Glutamatergic neuron (in vitro differentiated cells): ENCODE results near the gene ROR1. TPM values are rescaled to one million over a fixed set of nuclear protein-coding genes. Genes with fewer than 3 reads are reported as not detected.

Source experiments
- DNase-seq: peaks from one replicate; pipeline ENCODE4 v3.0.0; 2022
- H3K27ac Mint-ChIP-seq: one replicate; pipeline ENCODE4 v1.8.0; 2020; ENCODE audit warnings: mild to moderate bottlenecking, mixed read lengths, inconsistent platforms; ENCODE audit not compliant: unreplicated experiment
- H3K27me3 Mint-ChIP-seq: one replicate; pipeline ENCODE4 v1.8.0; 2020; ENCODE audit warnings: mild to moderate bottlenecking, moderate library complexity, mixed read lengths, inconsistent platforms; ENCODE audit not compliant: unreplicated experiment
- H3K36me3 Mint-ChIP-seq: one replicate; pipeline ENCODE4 v1.8.0; 2020; ENCODE audit warnings: mild to moderate bottlenecking, mixed read lengths, inconsistent platforms; ENCODE audit not compliant: unreplicated experiment
- H3K4me1 Mint-ChIP-seq: one replicate; pipeline ENCODE4 v1.8.0; 2020; ENCODE audit warnings: mild to moderate bottlenecking, low read depth, mixed read lengths, inconsistent platforms; ENCODE audit not compliant: unreplicated experiment
- H3K4me3 Mint-ChIP-seq: one replicate; pipeline ENCODE4 v1.8.0; 2020; ENCODE audit warnings: mild to moderate bottlenecking, mixed read lengths, inconsistent platforms; ENCODE audit not compliant: unreplicated experiment
- H3K9me3 Mint-ChIP-seq: one replicate; pipeline ENCODE4 v1.8.0; 2020; ENCODE audit warnings: mild to moderate bottlenecking, moderate library complexity, mixed read lengths, inconsistent platforms; ENCODE audit not compliant: unreplicated experiment
- CTCF ChIP-seq: fragments of 200-600 bp; sonication (generic); IDR thresholded peaks from one replicate; pipeline ENCODE4 v1.5.0; 2021; ENCODE audit not compliant: partially characterized antibody, unreplicated experiment
- total RNA-seq: library from RNA; stranded (reverse); fragmentation: NEBNext Ultra II Directional; extraction: Animal tissue kit (Norgen Biotek cat#: 25700); gene quantifications from one replicate; pipeline ENCODE4 v1.2.1, GENCODE V29; 2021; ENCODE audit not compliant: unreplicated experiment

ROR1 gene
- total RNA-seq, 1 donor from 2014 or later = 11.3 TPM

- no peak for DNase-seq
- Mint-ChIP-seq H3K4me3 (no peak overlapping the region), H3K36me3 (peaks cover 4% of the 10 kb centered on the region), H3K27me3 (no peaks in the 10 kb centered on the region), H3K4me1 (peaks cover 22% of the 10 kb centered on the region), H3K9me3 (peaks cover 2% of the 10 kb centered on the region), H3K27ac (no peak overlapping the region)
- TF ChIP-seq CTCF = no peak
Observed at GRCh38 chr1:63829349-63830327, 55.8 kb downstream of the ROR1 start.

GRCh38 chr1:63831409-63831808 is 57.6 kb downstream of the ROR1 start:
- no peak overlapping the region for H3K27ac Mint-ChIP-seq

GRCh38 chr1:63833363-63834119 is 59.7 kb downstream of the ROR1 start:
- Mint-ChIP-seq H3K4me1 (peaks cover 31% of the 10 kb centered on the region), H3K27me3 (no peaks in the 10 kb centered on the region), H3K9me3 (peaks cover 2% of the 10 kb centered on the region), H3K36me3 (peaks cover 4% of the 10 kb centered on the region), H3K27ac (peak overlapping the region; percentile 34), H3K4me3 (no peak overlapping the region)
- TF ChIP-seq CTCF = no peak
- DNase-seq = no peak

More at GRCh38 chr1:63831409-63831808, 57.6 kb downstream of the ROR1 start:
- Mint-ChIP-seq H3K9me3 (peaks cover 2% of the 10 kb centered on the region), H3K27me3 (no peaks in the 10 kb centered on the region), H3K4me3 (no peak overlapping the region), H3K36me3 (peaks cover 4% of the 10 kb centered on the region), H3K4me1 (peaks cover 32% of the 10 kb centered on the region)
- no peak for DNase-seq
- TF ChIP-seq CTCF = no peak

- Mint-ChIP-seq H3K4me1 (peaks cover 31% of the 10 kb centered on the region), H3K27me3 (no peaks in the 10 kb centered on the region), H3K4me3 (peak overlapping the region; percentile 22), H3K9me3 (no peaks in the 10 kb centered on the region), H3K36me3 (no peaks in the 10 kb centered on the region), H3K27ac (peak overlapping the region; percentile 44)
- no peak for TF ChIP-seq CTCF
- DNase-seq = no peak
Observed at GRCh38 chr1:63835128-63835527, 61.3 kb downstream of the ROR1 start.
